Globus pallidus (tissue), 1 donor: Measurements from ENCODE around the gene INSYN1.

Source experiments
- DNase-seq: peaks from one replicate; pipeline ENCODE4 v3.0.0-alpha.2; 2015; ENCODE audit warnings: low spot score

INSYN1 gene

GRCh38 chr15:73686781-73687256, 66.3 kb downstream of the INSYN1 start:
- no peak for DNase-seq

- no peak for DNase-seq
Measured at GRCh38 chr15:73685981-73686380, 67.2 kb downstream of the INSYN1 start.
